ENCODE measurements around the gene ARHGEF2. TPM values are rescaled to one million over a fixed set of nuclear protein-coding genes. Genes with fewer than 3 reads are reported as not detected.

Gene ARHGEF2
- total and polyA plus RNA-seq, 2 donors (not counting 3 experiments of a cell fraction or from before 2014, with no cell fraction given) = 59.2 to 118 TPM

- FAIRE-seq = no peak
- ChIA-PET CTCF (interaction anchor here (0.8 to 12.1 kb wide), 5 partner anchors 10 to 36 kb away, joined by 3 to 138 read pairs (median 5); no protein-coding TSS in a partner anchor), POLR2A (no interaction called here)
- Histone ChIP-seq H3K9me1 (replicated peaks; ENCODE audit: control insufficient read depth, extremely low read depth, insufficient read depth, low read length) (no peaks in the 10 kb centered on the region), H2AFZ (ENCODE audit: low read depth, low read length) (no peak overlapping the region), H3K9me3 (replicated peaks; ENCODE audit: control insufficient read depth, insufficient read depth, low read length) (no peaks in the 10 kb centered on the region), H3K4me2 (ENCODE audit: insufficient read depth, low read length) (no peak overlapping the region), H3K4me1 (ENCODE audit: control insufficient read depth, extremely low read depth, insufficient read depth, low read length) (peaks cover 73% of the 10 kb centered on the region), H3K9ac (replicated peaks; ENCODE audit: extremely low read depth, insufficient read depth, low read length) (no peak overlapping the region), H4K20me1 (replicated peaks; ENCODE audit: control insufficient read depth, extremely low read depth, insufficient read depth, low read length) (no peaks in the 10 kb centered on the region), H3K27ac (ENCODE audit: insufficient read depth, low read depth, low read length) (no peak overlapping the region), H3K27me3 (ENCODE audit: control insufficient read depth in 2 of 2, insufficient read depth in 2 of 2, low read length in 2 of 2) (no peaks in the 10 kb centered on the region), H3K36me3 (ENCODE audit: control insufficient read depth in 2 of 2, extremely low read depth in 1 of 2, insufficient read depth in 2 of 2, low read length in 2 of 2) (peaks cover 0 to 5% of the 10 kb centered on the region in 2 experiments), H3K79me2 (ENCODE audit: control insufficient read depth, insufficient read depth, low read length) (peaks cover 85% of the 10 kb centered on the region), H3K4me3 (replicated peaks in 1 of 3; ENCODE audit: insufficient read depth in 1 of 3, low read depth in 1 of 3, low read length in 3 of 3) (no peak overlapping the region)
- dilution Hi-C loops (cut with MboI; ENCODE audit: extremely low pct_ligation_motif_present, low sequenced_read_pairs) (no loop called here), intact Hi-C loops (cut with micrococcal nuclease) (no loop called here)
- no peak for DNase-seq (ENCODE audit: low read depth, low spot score)
- no peak for TF ChIP-seq POLR2AphosphoS5 (IDR thresholded peaks at IDR 0.05; ENCODE audit: insufficient read depth, low read depth, low read length)
- TF ChIP-seq MAX (IDR thresholded peaks at IDR 0.05; ENCODE audit: insufficient read depth, insufficient read length) = no peak
- no peak for TF ChIP-seq MYC (IDR thresholded peaks at IDR 0.05; ENCODE audit: low read depth, low read length)
- no peak for TF ChIP-seq EZH2 (IDR thresholded peaks at IDR 0.05; ENCODE audit: borderline replicate concordance, low read depth, low read length, severe bottlenecking)
- TF ChIP-seq, protein P1, sequence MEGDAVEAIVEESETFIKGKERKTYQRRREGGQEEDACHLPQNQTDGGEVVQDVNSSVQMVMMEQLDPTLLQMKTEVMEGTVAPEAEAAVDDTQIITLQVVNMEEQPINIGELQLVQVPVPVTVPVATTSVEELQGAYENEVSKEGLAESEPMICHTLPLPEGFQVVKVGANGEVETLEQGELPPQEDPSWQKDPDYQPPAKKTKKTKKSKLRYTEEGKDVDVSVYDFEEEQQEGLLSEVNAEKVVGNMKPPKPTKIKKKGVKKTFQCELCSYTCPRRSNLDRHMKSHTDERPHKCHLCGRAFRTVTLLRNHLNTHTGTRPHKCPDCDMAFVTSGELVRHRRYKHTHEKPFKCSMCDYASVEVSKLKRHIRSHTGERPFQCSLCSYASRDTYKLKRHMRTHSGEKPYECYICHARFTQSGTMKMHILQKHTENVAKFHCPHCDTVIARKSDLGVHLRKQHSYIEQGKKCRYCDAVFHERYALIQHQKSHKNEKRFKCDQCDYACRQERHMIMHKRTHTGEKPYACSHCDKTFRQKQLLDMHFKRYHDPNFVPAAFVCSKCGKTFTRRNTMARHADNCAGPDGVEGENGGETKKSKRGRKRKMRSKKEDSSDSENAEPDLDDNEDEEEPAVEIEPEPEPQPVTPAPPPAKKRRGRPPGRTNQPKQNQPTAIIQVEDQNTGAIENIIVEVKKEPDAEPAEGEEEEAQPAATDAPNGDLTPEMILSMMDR (IDR thresholded peaks at IDR 0.05; ENCODE audit: extremely low read depth in 1 of 2, insufficient read depth in 1 of 2, low read depth in 1 of 2, low read length in 2 of 2) = no peak
- TF ChIP-seq POLR2A (IDR thresholded peaks at IDR 0.05; ENCODE audit: low read depth, low read length) = no peak
- no peak for TF ChIP-seq GATA2 (IDR thresholded peaks at IDR 0.05; ENCODE audit: insufficient read depth, insufficient read length, low read depth, low read length)
- no peak for TF ChIP-seq FOS (IDR thresholded peaks at IDR 0.05; ENCODE audit: borderline replicate concordance, insufficient read depth, low read length)
- no peak for TF ChIP-seq JUN (IDR thresholded peaks at IDR 0.05; ENCODE audit: borderline replicate concordance, insufficient read depth, insufficient read length, low read depth)
- no TSS peak for BruUV-seq (replicated peaks)
Measured at GRCh38 chr1:155973723-155974122, 4.6 kb downstream of the ARHGEF2 start.

Data from endothelial cell of umbilical vein (primary cell).